HepG2 (cell line): ENCODE results near the gene WDR54. TPM values are rescaled to one million over a fixed set of nuclear protein-coding genes. Genes with fewer than 3 reads are reported as not detected.
A peak's percentile ranks its signal among the peaks of the same experiment; 100 is the strongest.

Experiments
- ARNTL ChIP-seq: sonication (generic); formaldehyde crosslinking; IDR thresholded peaks from 2 replicates; pipeline ENCODE4 v1.4.0; 2020; ENCODE audit warnings: mild to moderate bottlenecking, missing genetic modification reagents
- BCL6 ChIP-seq: IDR thresholded peaks from 2 replicates; pipeline ENCODE4 v1.6.1; 2016; ENCODE audit warnings: missing genetic modification reagents, missing compliant biosample characterization
- CSRNP1 ChIP-seq: sonication (generic); formaldehyde crosslinking; IDR thresholded peaks from 2 replicates; pipeline ENCODE4 v1.8.1; 2023; ENCODE audit warnings: mild to moderate bottlenecking, missing genetic modification reagents
- HIVEP1 ChIP-seq: sonication (generic); formaldehyde crosslinking; IDR thresholded peaks from 2 replicates; pipeline ENCODE4 v1.4.0; 2020; ENCODE audit warnings: mild to moderate bottlenecking, missing genetic modification reagents
- HNRNPUL1 ChIP-seq: fragments of 200-400 bp; formaldehyde crosslinking; IDR thresholded peaks from 2 replicates; pipeline ENCODE4 v1.6.1; 2017; ENCODE audit warnings: low read depth, mild to moderate bottlenecking, low read length, moderate library complexity
- MAFK ChIP-seq, 2 experiments: IDR thresholded peaks in 1 of 2; conservative IDR thresholded peaks in 1 of 2; 2 replicates each; pipeline ENCODE4 v1.6.1; 2011; ENCODE audit warnings: improper control_type of control experiment in 2 of 2, low read length in 2 of 2
- MTERF4 ChIP-seq: sonication (generic); formaldehyde crosslinking; IDR thresholded peaks from 2 replicates; pipeline ENCODE4 v1.8.0; 2023; ENCODE audit warnings: mild to moderate bottlenecking, missing genetic modification reagents
- MYNN ChIP-seq: sonication (generic); formaldehyde crosslinking; IDR thresholded peaks from 2 replicates; pipeline ENCODE4 v1.4.0; 2020; ENCODE audit warnings: mild to moderate bottlenecking, low read depth, missing genetic modification reagents
- NRL ChIP-seq: sonication (generic); formaldehyde crosslinking; IDR thresholded peaks from 2 replicates; pipeline ENCODE4 v1.5.0; 2020; ENCODE audit warnings: missing genetic modification reagents, mild to moderate bottlenecking, moderate library complexity, borderline replicate concordance
- SAFB2 ChIP-seq: sonication (generic); formaldehyde crosslinking; IDR thresholded peaks from 2 replicates; pipeline ENCODE4 v1.5.1; 2020; ENCODE audit warnings: missing genetic modification reagents, low read depth, mild to moderate bottlenecking, borderline replicate concordance
- ZNF407 ChIP-seq: sonication (generic); formaldehyde crosslinking; IDR thresholded peaks from one replicate; pipeline ENCODE4 v1.5.1; 2020; ENCODE audit warnings: mild to moderate bottlenecking, missing genetic modification reagents; ENCODE audit errors: not compliant biosample characterization
- ZNF687 ChIP-seq: sonication (generic); formaldehyde crosslinking; IDR thresholded peaks from 2 replicates; pipeline ENCODE4 v1.5.1; 2020; ENCODE audit warnings: mild to moderate bottlenecking, missing genetic modification reagents, moderate library complexity
- polyA plus RNA-seq, 8 experiments: library from polyadenylated mRNA; depleted of rRNA in 3 of 8; stranded (reverse) in 7 of 8; unstranded in 1 of 8; fragments of >200 nt; fragmentation: Illumina TruSeq in 4 of 8; extraction: Trizol in 4 of 8; gene quantifications; 2 replicates each; pipeline versions ENCODE4 v1.2.1 to v1.2.3, GENCODE V29; 2011 to 2016; ENCODE audit warnings: low read depth in 4 of 8, missing spikeins in 1 of 8, mixed read lengths in 1 of 8; ENCODE audit not compliant: insufficient read depth in 1 of 8
- total RNA-seq, 5 experiments: library from RNA; depleted of rRNA; stranded (reverse); fragments of >200 nt; fragmentation: Illumina TruSeq; extraction: Trizol; gene quantifications; 2 replicates each; pipeline ENCODE4 v1.2.3, GENCODE V29; 2016; ENCODE audit warnings: low read depth in 1 of 5

WDR54 gene
- total and polyA plus RNA-seq, 2 of the 13 experiments (the other 11 are each of a cell fraction or from before 2014, with no cell fraction given) = 2.0 to 17.3 TPM

GRCh38 chr2:74441690-74442482 lies 20.4 kb downstream of the WDR54 start, which contains the start of gene RTKN (continued):
- no peak; the same call in 1 of the 2 replicates for TF ChIP-seq MTERF4 (CRISPR knock-in tag)
- peak; percentile 35 for TF ChIP-seq CSRNP1 (CRISPR knock-in tag)
- peak; percentile 85 for TF ChIP-seq HIVEP1
- 0 out of 2 replicates have a peak, but pooled peaks have one; percentile 29 for TF ChIP-seq MYNN (CRISPR knock-in tag)
- no peak; the same call in none of the 2 replicates for TF ChIP-seq NRL (CRISPR knock-in tag)
- peak; percentile 79 for TF ChIP-seq ARNTL (CRISPR knock-in tag)
- peak; percentile 75 for TF ChIP-seq ZNF407 (CRISPR knock-in tag)
- no peak for TF ChIP-seq MAFK (conservative IDR thresholded peaks at IDR 0.05 in 1 of 2, IDR thresholded peaks at IDR 0.05 in 1 of 2; ENCODE audit: low read length in 2 of 2)
- TF ChIP-seq ZNF687 (CRISPR knock-in tag) = peak; percentile 89
- peak; percentile 60; the same call in 1 of the 2 replicates for TF ChIP-seq BCL6
- peak; percentile 94 for TF ChIP-seq SAFB2 (CRISPR knock-in tag)
- 0 out of 2 replicates have a peak, but pooled peaks have one; percentile 70 for TF ChIP-seq HNRNPUL1
